HG02870 (cell line): Measurements from ENCODE around the gene NUCB1.
"Not testable (repeated sequence)": the region's sequence is repeated elsewhere in the genome, so short reads cannot be mapped to it uniquely, and the experiment has no call there.

Source experiments
- ATAC-seq: cut with Tn5 transposase; IDR thresholded peaks from one replicate; pipeline ENCODE4 v1.9.1; 2021; ENCODE audit warnings: mild to moderate bottlenecking, moderate library complexity; ENCODE audit not compliant: unreplicated experiment

Gene NUCB1

DNA sequence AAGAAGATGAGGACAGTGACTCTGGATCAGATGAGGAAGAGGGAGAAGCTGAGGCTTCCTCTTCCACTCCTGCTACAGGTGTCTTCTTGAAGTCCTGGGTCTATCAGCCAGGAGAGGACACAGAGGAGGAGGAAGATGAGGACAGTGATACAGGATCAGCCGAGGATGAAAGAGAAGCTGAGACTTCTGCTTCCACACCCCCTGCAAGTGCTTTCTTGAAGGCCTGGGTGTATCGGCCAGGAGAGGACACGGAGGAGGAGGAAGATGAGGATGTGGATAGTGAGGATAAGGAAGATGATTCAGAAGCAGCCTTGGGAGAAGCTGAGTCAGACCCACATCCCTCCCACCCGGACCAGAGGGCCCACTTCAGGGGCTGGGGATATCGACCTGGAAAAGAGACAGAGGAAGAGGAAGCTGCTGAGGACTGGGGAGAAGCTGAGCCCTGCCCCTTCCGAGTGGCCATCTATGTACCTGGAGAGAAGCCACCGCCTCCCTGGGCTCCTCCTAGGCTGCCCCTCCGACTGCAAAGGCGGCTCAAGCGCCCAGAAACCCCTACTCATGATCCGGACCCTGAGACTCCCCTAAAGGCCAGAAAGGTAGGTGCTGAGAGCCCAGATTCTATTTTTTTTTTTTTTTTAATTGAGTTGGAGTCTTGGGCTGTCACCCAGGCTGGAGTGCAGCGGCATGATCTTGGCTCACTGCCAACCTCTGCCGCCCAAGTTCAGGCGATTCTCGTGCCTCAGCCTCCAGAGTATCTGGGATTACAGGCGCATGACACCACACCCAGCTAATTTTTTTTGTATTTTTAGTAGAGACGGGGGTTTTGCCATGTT, 25.6 kb upstream of the NUCB1 start:
- no peak for ATAC-seq

DNA sequence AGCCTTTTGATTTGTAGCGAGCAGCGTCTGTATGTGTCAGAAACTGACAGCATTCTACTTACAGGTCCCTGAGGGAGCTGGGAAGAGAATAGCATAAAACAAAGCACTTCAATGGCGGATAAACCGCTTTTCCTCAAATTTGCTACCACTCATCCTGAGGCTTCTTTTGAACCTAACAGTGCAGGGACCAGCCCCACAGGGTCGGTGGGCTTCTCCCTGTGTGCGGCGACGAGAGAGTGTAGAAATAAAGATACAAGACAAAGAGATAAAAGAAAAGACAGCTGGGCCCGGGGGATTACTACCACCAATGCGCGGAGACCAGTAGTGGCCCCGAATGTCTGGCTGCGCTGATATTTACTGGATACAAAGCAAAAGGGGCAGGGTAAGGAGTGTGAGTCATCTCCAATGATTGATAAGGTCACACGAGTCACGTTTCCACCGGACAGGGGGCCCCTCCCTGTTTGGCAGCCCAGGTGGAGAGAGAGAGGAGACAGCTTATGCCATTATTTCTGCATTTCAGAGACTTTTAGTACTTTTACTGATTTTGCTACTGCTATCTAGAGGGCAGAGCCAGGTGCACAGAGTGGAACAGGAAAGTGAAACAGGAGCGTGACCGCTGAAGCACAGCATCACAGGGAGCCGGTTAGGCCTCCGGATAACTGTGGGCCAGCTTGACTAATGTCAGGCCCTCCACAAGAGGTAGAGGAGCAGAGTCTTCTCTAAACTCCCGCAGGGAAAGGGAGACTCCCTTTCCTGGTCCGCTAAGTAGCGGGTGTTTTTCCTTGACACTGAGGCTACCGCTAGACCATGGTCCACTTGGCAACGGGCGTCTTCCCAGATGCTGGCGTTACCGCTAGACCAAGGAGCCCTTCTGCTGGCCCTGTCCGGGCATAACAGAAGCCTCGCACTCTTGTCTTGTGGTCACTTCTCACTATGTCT, 23.8 kb upstream of the NUCB1 start:
- not testable (repeated sequence) for ATAC-seq

DNA sequence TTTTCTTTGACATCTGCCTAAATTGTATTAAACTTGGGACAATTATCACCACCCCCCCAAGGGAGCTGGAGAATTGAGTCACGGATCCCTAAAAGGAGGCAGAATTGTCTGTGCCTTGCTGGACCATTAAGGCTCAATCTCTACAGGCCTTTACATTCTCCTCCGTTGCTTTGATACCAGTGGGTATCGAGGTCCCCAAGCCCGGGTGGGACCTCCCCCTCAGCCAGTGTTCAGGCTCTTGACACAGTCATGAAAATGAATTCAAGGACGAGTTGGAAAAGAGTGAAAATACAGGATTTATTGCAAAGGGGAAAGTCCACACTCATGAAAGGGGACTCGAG, 22.3 kb upstream of the NUCB1 start:
- ATAC-seq: no peak

DNA sequence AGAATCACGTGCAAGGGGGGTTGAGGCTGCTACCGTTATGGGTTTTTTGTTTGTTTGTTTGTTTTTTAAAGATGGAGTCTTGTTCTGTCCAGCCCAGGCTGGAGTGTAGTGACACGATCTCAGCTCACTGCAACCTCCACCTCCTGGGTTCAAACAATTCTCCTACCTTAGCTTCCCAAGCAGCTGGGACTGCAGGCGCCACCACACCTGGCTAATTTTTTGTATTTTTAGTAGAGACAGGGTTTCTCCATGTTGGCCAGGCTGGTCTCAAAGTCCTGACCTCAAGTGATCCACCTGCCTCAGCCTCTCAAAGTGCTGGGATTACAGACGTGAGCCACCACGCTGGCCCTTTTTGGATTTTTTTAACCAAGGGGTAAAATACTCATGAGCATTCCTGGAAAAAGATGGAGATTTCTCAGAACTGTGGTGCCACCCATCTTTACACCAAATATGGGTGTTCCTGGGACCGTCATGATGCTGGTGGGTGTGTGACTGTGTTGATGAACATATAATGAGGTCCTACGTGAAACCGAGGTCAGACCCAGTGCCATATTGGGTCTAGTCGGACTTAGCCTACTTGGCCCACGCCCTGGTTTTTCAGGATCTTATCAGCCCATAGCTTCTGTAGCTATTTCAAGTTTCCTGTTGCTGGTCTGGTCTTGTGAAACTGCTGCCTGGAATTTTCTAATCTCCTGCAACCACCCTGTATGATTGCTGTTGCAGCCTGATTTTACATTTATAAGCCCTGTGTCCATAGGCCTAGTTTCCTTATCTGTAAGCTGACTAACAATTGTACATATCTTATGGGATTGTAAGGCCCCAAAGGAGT, 21.7 kb upstream of the NUCB1 start:
- ATAC-seq: no peak

GRCh38 chr19:48879025-48879637, 21.0 kb upstream of the NUCB1 start:
- ATAC-seq: no peak

- not testable (repeated sequence) for ATAC-seq
These were observed 20.4 kb upstream of the NUCB1 start for GRCh38 chr19:48879696-48880095.

- no peak for ATAC-seq
These were observed 18.1 kb upstream of the NUCB1 start for GRCh38 chr19:48881741-48882657.

- no peak for ATAC-seq
These were observed 16.4 kb upstream of the NUCB1 start for GRCh38 chr19:48883726-48884125.

DNA sequence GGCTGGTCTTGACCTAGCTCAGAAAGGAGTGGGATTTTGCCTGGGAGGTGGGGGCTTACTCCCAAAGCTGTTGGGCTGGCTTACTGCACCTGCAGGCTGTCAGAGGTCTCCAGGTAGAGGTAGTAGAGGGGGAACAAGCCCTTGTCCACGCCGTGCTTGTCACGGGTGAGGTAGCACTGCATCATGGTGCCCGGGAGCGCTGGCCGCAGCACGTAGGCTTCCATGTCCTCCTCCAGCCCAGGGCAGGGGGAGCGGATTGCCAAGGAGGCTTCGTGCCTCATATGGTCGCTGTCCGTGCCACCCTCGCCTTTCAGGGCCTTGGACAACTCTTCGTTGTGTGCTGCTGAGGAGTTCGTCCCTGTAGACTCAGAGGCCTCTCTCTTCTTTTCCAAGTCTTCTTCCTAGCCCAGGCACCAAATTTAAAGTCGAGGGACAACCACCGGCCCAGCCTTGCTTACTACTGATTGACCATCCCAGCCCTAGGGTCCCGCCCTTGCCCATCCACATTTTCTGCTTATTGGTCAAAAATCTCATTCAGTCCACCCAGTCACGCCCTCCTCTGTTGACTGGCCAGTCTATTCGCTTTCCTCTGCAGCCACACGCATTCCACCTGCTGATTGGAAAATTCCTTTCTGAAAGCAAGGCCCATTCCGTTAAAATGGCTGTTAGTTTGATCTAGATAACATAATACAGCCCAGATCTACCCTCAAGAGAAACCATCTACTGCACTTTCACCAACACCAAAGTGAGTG, 12.1 kb upstream of the NUCB1 start:
- no peak for ATAC-seq

DNA sequence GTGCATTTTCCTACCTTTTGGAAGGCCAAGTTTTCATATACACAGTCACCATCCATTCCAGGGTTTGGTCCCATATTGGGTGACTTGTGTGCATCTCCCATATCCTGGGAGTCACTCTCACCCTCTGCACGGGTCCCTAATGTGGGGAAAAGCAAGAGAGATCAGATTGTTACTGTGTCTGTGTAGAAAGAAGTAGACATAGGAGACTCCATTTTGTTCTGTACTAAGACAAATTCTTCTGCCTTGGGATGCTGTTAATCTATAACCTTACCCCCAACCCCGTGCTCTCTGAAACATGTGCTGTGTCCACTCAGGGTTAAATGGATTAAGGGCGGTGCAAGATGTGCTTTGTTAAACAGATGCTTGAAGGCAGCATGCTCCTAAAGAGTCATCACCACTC, 10.6 kb upstream of the NUCB1 start:
- ATAC-seq: not testable (repeated sequence)

GRCh38 chr19:48890551-48890950, 9.6 kb upstream of the NUCB1 start:
- no peak for ATAC-seq

- ATAC-seq: no peak
These were observed 4.9 kb upstream of the NUCB1 start for GRCh38 chr19:48895226-48895625.

DNA sequence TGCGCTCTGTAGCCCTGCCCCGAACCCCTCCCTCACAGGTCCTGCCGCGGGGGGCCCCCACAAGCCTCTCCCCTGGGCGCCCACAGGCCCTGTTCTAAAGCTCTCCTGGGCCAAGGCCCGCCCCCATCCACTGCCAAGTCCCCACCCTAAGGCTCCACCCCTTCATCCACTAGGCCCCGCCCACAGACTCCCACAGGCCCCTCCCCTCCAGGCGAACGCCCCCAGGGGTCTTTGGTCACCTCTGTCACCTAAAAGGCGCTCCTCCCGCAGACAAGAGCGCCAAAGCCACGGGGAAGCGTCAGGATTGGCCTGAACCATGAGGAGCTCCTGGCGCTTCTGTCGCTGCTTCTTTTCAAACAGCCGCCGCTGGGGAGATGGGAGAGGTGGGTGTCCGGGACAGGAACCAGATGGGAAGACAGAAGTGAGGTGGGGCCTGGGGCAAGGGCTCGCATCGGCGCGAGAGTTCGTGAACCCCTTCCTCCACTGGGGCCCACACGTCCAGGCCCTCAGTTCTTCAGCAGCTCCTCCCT, 3.9 kb upstream of the NUCB1 start:
- no peak for ATAC-seq

DNA sequence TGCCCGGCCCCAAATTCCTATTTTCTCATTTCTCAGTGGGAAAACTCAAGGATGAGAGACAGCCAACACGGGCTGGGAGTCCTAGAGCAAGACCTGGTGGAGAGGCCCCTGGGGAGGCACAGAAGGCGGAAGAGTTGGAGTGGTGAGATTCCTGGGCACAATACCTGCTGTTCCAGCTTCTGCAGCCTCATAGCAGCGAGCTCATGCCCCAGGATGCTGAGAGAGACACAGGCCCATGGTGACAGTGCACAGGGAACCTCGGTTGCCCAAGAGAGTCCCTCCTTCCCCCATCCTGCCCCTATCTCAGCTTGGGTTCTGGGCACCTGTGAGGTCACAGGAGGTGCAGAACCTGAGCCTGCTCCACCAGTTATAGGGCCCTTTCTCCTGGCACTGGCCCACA, 2.9 kb upstream of the NUCB1 start:
- ATAC-seq: no peak

GRCh38 chr19:48899386-48899749, 744 bp upstream of the NUCB1 start:
- ATAC-seq: not testable (repeated sequence)

DNA sequence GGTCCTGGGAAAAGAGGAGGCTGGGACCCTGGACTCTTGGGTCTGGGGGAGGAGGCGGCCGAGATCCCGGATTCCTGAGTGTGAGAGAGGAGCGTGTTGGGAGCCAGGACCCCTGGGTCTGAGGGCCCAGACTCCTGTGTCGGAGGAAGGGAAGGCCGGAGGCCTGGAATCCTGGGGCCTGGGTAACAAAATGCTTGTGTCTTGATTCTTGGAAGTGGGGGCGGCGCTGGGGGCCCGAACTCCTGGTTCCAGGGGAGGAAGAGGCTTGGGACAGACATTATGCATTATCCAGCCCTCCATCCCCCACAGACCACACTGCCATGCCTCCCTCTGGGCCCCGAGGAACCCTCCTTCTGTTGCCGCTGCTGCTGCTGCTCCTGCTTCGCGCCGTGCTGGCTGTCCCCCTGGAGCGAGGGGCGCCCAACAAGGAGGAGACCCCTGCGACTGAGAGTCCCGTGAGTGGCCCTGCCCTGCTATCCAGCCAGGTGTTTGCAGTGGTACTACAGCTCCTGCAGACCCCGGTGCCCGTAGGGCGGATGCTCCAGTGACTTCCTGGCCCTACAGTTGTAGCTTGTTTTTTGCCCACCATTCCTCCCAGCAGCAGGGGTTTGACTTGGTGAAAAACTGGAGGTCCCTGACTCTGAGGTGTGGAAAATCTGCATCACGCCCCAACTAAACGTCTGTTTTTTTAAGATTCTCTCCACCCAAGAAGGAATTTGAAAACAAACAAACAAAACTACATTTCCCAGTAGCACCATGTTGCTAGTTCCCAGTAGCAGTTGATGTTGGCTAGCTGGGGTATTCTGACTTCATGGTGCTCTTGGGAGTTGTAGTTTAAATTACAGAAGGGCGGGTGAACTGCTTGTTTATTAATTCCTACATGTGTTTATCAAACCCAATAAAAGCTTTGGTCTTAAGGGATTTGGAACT, 630 bp downstream of the NUCB1 start:
- ATAC-seq: no peak

GRCh38 chr19:48902291-48902690, 2.2 kb downstream of the NUCB1 start:
- not testable (repeated sequence) for ATAC-seq

DNA sequence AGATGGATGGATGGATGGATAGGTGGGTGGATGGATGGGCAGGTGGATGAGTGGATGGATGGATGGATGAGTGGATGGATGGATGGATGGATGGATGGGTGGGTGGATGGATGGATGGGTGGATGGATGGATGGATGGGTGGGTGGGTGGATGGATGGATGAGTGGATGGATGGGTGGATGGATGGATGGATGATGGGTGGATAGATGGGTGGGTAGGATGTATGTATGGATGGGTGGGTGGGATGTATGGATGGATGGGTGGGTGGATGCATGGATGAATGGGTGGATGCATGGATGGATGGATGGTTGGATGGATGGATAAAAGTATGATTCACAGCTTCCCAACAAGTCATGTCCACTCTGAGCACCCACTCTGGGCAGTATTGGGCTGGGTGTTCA, 3.7 kb downstream of the NUCB1 start:
- ATAC-seq: not testable (repeated sequence)
